BLaER1 (cell line): Measurements from ENCODE around the gene AFF1.

ENCODE experiments used
- H3K27ac ChIP-seq: shearing (Covaris generic); formaldehyde crosslinking; 2 replicates; pipeline ENCODE4 v1.8.1; 2022
- H3K27me3 ChIP-seq: shearing (Covaris generic); formaldehyde crosslinking; 2 replicates; pipeline ENCODE4 v1.8.1; 2022
- H3K36me3 ChIP-seq: shearing (Covaris generic); formaldehyde crosslinking; 2 replicates; pipeline ENCODE4 v1.8.1; 2022
- H3K4me1 ChIP-seq: shearing (Covaris generic); formaldehyde crosslinking; 2 replicates; pipeline ENCODE4 v1.8.1; 2022
- H3K4me2 ChIP-seq: shearing (Covaris generic); formaldehyde crosslinking; 2 replicates; pipeline ENCODE4 v1.8.1; 2022
- H3K4me3 ChIP-seq: shearing (Covaris generic); formaldehyde crosslinking; 2 replicates; pipeline ENCODE4 v1.8.1; 2022
- H3K9ac ChIP-seq: shearing (Covaris generic); formaldehyde crosslinking; 2 replicates; pipeline ENCODE4 v1.8.1; 2022
- H3K9me3 ChIP-seq: shearing (Covaris generic); formaldehyde crosslinking; 2 replicates; pipeline ENCODE4 v1.8.1; 2022
- H4K20me1 ChIP-seq: shearing (Covaris generic); formaldehyde crosslinking; 2 replicates; pipeline ENCODE4 v1.8.1; 2022
- Cebpa-rat ChIP-seq: shearing (Covaris generic); IDR thresholded peaks from 2 replicates; pipeline ENCODE4 v1.8.1; 2022

The AFF1 gene

GRCh38 chr4:87150498-87151261, 215.9 kb downstream of the AFF1 start:
- H3K36me3 ChIP-seq, result peaks cover 7% of the 10 kb centered on the region; the same call in 1 of the 2 replicates
- H3K27ac ChIP-seq, result no peak overlapping the region
- no peaks in the 10 kb centered on the region for H3K4me1 ChIP-seq
- no peak overlapping the region for H3K4me3 ChIP-seq
- no peak for TF ChIP-seq Cebpa-rat
- no peaks in the 10 kb centered on the region for H3K27me3 ChIP-seq
- no peaks in the 10 kb centered on the region for H4K20me1 ChIP-seq
- no peaks in the 10 kb centered on the region for H3K9me3 ChIP-seq
- no peak overlapping the region for H3K4me2 ChIP-seq
- no peak overlapping the region for H3K9ac ChIP-seq

- no peak overlapping the region for H3K27ac ChIP-seq
- H3K4me2 ChIP-seq, result no peak overlapping the region
- H3K4me3 ChIP-seq, result no peak overlapping the region
- H3K9ac ChIP-seq, result no peak overlapping the region
- H3K9me3 ChIP-seq, result no peaks in the 10 kb centered on the region
- no peaks in the 10 kb centered on the region for H3K27me3 ChIP-seq
- no peaks in the 10 kb centered on the region for H3K4me1 ChIP-seq
- H4K20me1 ChIP-seq, result no peaks in the 10 kb centered on the region
- H3K36me3 ChIP-seq, result no peaks in the 10 kb centered on the region
- TF ChIP-seq Cebpa-rat, result no peak
Measured at GRCh38 chr4:87151730-87152129, 216.9 kb downstream of the AFF1 start.

- Histone ChIP-seq H3K4me2 (no peak overlapping the region), H3K9me3 (no peaks in the 10 kb centered on the region), H3K4me1 (no peaks in the 10 kb centered on the region)
Measured at GRCh38 chr4:87152310-87153041, 217.7 kb downstream of the AFF1 start.

GRCh38 chr4:87153078-87153870, 218.5 kb downstream of the AFF1 start:
- Histone ChIP-seq H3K4me2 (no peak overlapping the region), H3K27ac (no peak overlapping the region), H3K36me3 (no peaks in the 10 kb centered on the region), H3K9me3 (no peaks in the 10 kb centered on the region), H3K27me3 (no peaks in the 10 kb centered on the region), H4K20me1 (no peaks in the 10 kb centered on the region), H3K9ac (no peak overlapping the region), H3K4me1 (no peaks in the 10 kb centered on the region), H3K4me3 (no peak overlapping the region)
- TF ChIP-seq Cebpa-rat, result no peak

More at GRCh38 chr4:87152310-87153041, 217.7 kb downstream of the AFF1 start:
- Histone ChIP-seq H3K36me3 (no peaks in the 10 kb centered on the region), H3K4me3 (no peak overlapping the region), H3K27ac (no peak overlapping the region), H3K9ac (no peak overlapping the region), H4K20me1 (no peaks in the 10 kb centered on the region), H3K27me3 (no peaks in the 10 kb centered on the region)
- TF ChIP-seq Cebpa-rat, result no peak

GRCh38 chr4:87165892-87166291, 231.1 kb downstream of the AFF1 start:
- no peak overlapping the region for H3K9ac ChIP-seq
- no peaks in the 10 kb centered on the region for H3K27me3 ChIP-seq
- H3K9me3 ChIP-seq, result no peaks in the 10 kb centered on the region
- no peak overlapping the region for H3K27ac ChIP-seq
- H4K20me1 ChIP-seq, result no peaks in the 10 kb centered on the region
- TF ChIP-seq Cebpa-rat, result no peak
- no peak overlapping the region for H3K4me3 ChIP-seq
- H3K4me2 ChIP-seq, result no peak overlapping the region
- H3K36me3 ChIP-seq, result peaks cover 62% of the 10 kb centered on the region
- no peaks in the 10 kb centered on the region for H3K4me1 ChIP-seq

- peaks cover 59% of the 10 kb centered on the region for H3K36me3 ChIP-seq
- no peaks in the 10 kb centered on the region for H3K9me3 ChIP-seq
- no peak overlapping the region for H3K4me2 ChIP-seq
- no peak for TF ChIP-seq Cebpa-rat
- H3K4me1 ChIP-seq, result no peaks in the 10 kb centered on the region
- H3K9ac ChIP-seq, result no peak overlapping the region
- no peak overlapping the region for H3K27ac ChIP-seq
- H3K27me3 ChIP-seq, result no peaks in the 10 kb centered on the region
- H4K20me1 ChIP-seq, result no peaks in the 10 kb centered on the region
- H3K4me3 ChIP-seq, result no peak overlapping the region
Measured at GRCh38 chr4:87166296-87166854, 231.6 kb downstream of the AFF1 start.

GRCh38 chr4:87171944-87172343, 237.1 kb downstream of the AFF1 start:
- no peak overlapping the region for H3K27ac ChIP-seq
- H3K9me3 ChIP-seq, result no peaks in the 10 kb centered on the region
- H3K4me3 ChIP-seq, result no peak overlapping the region
- peaks cover 45% of the 10 kb centered on the region for H3K36me3 ChIP-seq
- no peaks in the 10 kb centered on the region for H4K20me1 ChIP-seq
- H3K4me1 ChIP-seq, result no peaks in the 10 kb centered on the region
- H3K27me3 ChIP-seq, result no peaks in the 10 kb centered on the region
- no peak overlapping the region for H3K4me2 ChIP-seq
- no peak for TF ChIP-seq Cebpa-rat
- H3K9ac ChIP-seq, result no peak overlapping the region

GRCh38 chr4:87174672-87175071, 239.9 kb downstream of the AFF1 start:
- Histone ChIP-seq H3K4me3 (no peak overlapping the region), H3K27me3 (no peaks in the 10 kb centered on the region), H3K36me3 (peaks cover 40% of the 10 kb centered on the region), H3K4me1 (no peaks in the 10 kb centered on the region), H4K20me1 (peaks cover 6% of the 10 kb centered on the region; the same call in 1 of the 2 replicates), H3K9ac (no peak overlapping the region), H3K9me3 (no peaks in the 10 kb centered on the region), H3K4me2 (no peak overlapping the region), H3K27ac (no peak overlapping the region)
- TF ChIP-seq Cebpa-rat, result no peak

GRCh38 chr4:87179751-87180150, 244.9 kb downstream of the AFF1 start:
- Histone ChIP-seq H3K4me3 (no peak overlapping the region), H3K27me3 (no peaks in the 10 kb centered on the region), H3K4me2 (no peak overlapping the region), H3K27ac (no peak overlapping the region), H3K9me3 (no peaks in the 10 kb centered on the region), H3K36me3 (peaks cover 36% of the 10 kb centered on the region), H3K4me1 (no peaks in the 10 kb centered on the region), H4K20me1 (peaks cover 7% of the 10 kb centered on the region; the same call in 1 of the 2 replicates), H3K9ac (no peak overlapping the region)
- no peak for TF ChIP-seq Cebpa-rat
